NT2/D1 (cell line): ENCODE measurements around the gene SHMT1.
"Not testable (repeated sequence)": the region's sequence is repeated elsewhere in the genome, so short reads cannot be mapped to it uniquely, and the experiment has no call there.

Experiments used
- SUZ12 ChIP-seq: IDR thresholded peaks from 2 replicates; pipeline ENCODE4 v1.6.1; 2011; ENCODE audit not compliant: insufficient read length, insufficient read depth; ENCODE audit errors: extremely low read depth
- YY1 ChIP-seq: IDR thresholded peaks from 2 replicates; pipeline ENCODE4 v1.6.1; 2011; ENCODE audit not compliant: insufficient read length, insufficient read depth

- TF ChIP-seq SUZ12, YY1: not testable (repeated sequence)
These were observed 46.0 kb upstream of the SHMT1 start for GRCh38 chr17:18409321-18409720.
